Ovary (tissue), 3 donors: ENCODE results near the gene STIM1.

Experiments used
- EP300 ChIP-seq: sonication (generic); formaldehyde crosslinking; IDR thresholded peaks from one replicate; pipeline ENCODE4 v1.6.1; 2017; ENCODE audit warnings: antibody characterized with exemption
- POLR2A ChIP-seq: fragments of 450-650 bp; IDR thresholded peaks from one replicate; pipeline ENCODE4 v1.6.1; 2017; ENCODE audit warnings: antibody characterized with exemption, mild to moderate bottlenecking, moderate library complexity
- TF ChIP-seq, protein P1 (sequence below), 3 donors: fragments of 450-650 bp in 2 of 3; fragments of 200-600 bp in 1 of 3; IDR thresholded peaks; one replicate each; pipeline versions ENCODE4 v1.5.1 to v1.8.0; 2016 to 2022; ENCODE audit warnings: antibody characterized with exemption in 3 of 3, mild to moderate bottlenecking in 1 of 3
- donor health status: DM: no; HTN: no; CAD: no.

DNA sequence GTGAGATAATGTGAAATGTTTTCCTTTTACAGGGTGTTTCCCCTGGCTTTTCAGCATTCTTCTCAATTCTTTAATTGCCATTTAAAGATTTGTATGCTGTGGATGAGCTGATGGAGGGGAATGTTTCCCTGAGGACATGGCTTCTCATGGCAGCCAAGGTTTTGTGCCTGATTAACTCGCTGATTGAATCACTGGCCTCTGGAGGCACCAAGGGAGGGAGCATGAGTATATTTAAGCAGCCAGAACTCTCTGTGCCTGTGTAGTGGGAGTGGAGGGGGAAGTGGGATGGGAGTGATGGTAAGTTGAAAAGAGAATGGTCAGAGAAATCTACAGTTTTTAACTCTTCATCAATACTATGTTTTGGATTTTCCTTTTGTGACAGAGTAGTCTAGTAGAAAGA lies 88.7 kb downstream of the STIM1 start:
- TF ChIP-seq, protein P1, sequence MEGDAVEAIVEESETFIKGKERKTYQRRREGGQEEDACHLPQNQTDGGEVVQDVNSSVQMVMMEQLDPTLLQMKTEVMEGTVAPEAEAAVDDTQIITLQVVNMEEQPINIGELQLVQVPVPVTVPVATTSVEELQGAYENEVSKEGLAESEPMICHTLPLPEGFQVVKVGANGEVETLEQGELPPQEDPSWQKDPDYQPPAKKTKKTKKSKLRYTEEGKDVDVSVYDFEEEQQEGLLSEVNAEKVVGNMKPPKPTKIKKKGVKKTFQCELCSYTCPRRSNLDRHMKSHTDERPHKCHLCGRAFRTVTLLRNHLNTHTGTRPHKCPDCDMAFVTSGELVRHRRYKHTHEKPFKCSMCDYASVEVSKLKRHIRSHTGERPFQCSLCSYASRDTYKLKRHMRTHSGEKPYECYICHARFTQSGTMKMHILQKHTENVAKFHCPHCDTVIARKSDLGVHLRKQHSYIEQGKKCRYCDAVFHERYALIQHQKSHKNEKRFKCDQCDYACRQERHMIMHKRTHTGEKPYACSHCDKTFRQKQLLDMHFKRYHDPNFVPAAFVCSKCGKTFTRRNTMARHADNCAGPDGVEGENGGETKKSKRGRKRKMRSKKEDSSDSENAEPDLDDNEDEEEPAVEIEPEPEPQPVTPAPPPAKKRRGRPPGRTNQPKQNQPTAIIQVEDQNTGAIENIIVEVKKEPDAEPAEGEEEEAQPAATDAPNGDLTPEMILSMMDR (IDR thresholded peaks at IDR 0.05), result no peak
- no peak for TF ChIP-seq POLR2A
- no peak for TF ChIP-seq EP300
